ENCODE measurements around the gene C1QTNF7.
A peak's percentile ranks its signal among the peaks of the same experiment; 100 is the strongest.

Gene C1QTNF7, protein sequence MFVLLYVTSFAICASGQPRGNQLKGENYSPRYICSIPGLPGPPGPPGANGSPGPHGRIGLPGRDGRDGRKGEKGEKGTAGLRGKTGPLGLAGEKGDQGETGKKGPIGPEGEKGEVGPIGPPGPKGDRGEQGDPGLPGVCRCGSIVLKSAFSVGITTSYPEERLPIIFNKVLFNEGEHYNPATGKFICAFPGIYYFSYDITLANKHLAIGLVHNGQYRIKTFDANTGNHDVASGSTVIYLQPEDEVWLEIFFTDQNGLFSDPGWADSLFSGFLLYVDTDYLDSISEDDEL

DNA sequence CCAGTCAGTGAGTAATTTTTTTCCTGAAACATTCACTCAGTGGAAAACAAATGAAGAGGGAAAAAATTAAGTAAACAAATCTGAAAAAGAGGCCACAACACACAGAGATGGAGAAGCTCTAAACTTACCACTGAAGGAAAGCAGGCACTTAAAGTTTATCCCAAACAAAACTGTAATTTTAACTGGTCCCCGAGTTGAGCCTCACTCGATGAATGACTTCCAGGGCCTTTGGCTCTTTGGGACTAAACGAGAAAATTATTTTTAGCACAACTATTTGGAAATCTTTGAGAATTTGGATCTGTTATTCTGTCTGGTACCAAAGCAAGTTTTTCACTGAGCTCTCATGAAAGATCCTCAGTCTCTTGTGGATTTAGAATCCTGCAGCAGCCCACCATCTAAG lies at the start of gene C1QTNF7:
C1QTNF7 (plus strand) TSS at position 333 of the 400 bp plus-strand sequence. CDS start 7,711 bp downstream, outside the sequence.
- DNase-seq = no peak

DNA sequence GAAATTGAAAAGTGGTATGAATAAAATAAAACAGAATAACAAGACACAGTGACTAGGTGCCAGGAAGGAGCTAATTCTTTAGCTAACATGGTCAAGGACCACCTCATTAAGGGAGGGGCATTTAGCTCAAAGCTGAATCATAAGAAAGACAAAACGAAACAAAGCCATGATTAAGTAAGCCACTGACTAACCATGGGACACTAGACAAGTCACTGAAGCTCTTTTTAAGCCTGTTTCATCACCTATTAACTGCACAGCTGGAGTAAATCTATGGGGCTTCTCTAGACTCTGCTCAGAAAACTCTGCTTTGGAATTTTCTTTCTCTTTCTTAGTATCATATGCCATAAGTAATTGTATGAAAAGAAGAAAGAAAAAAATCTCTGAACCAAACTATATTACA lies 49.8 kb upstream of the C1QTNF7 start:
- peak; percentile 52 for DNase-seq

DNA sequence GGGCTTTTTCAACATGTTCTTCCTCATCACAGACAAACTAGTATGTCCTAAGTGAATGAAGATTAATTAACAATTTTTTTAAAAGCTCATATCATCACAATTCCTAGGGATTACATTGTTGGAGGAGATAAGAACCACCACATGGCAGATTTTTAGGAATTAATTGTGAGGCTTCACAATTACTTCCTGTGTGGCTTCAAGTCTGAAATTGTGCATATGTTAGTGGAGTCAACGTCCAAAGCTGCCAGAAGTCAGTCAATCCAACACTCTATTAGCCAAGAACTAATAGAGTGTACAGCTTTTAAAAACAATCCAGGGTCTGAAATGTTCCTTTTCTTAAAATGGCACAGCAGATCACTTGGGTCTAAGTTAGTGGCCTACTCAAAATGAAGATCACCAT lies 49.3 kb upstream of the C1QTNF7 start:
- DNase-seq = no peak

DNA sequence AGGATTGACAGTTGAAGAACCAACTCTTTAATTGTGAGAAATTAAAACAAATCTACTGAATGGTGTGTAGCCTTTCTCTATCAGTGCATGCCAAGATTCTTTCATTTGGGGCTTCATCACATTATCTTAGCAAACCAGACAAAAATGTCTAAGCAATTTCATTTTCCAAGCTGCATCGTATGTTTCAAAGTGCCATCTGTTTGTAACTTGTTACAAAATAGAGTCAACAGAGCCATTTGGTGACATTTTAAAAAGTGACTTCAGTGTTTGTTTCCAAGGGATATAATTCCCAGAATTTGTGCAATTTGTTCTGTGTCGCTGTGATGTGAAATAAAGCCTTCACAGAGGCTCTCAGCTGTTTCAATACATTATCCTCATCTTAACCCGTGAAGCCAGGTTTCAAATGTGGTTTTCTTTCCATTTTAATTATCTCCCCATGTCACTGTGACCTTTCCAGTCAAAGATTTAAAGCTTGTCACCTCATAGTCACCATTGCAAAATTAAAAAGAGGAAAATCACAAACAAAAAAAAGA lies 46.0 kb upstream of the C1QTNF7 start:
- DNase-seq = no peak

DNA sequence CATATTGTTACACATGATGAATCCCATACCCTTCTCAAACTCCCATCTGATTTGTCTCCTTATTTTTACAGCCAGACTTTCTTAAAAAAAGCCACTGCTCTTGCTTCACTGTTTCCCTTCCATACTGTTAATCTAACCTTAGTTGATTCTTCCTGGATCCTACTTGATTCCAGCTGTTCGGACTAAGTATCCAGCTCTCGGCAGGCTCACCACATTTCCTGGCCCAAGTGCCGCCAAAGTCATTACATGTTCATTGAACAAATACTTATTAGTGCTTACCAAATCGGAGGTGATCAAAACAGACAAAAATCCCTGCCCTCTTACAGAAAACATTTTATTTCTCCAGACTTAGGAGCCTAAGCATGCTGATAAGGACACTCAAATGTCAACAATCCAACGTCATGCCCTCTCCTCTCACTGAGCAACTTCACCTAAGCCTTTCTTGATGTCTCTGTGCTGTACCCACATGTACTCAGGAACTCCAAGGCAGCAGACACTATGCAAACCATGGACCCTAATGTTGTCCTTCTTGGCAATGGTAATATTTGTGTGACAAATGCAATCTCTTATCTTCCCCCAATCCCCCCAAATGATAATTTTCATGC lies 45.1 kb upstream of the C1QTNF7 start:
- DNase-seq = no peak

DNA sequence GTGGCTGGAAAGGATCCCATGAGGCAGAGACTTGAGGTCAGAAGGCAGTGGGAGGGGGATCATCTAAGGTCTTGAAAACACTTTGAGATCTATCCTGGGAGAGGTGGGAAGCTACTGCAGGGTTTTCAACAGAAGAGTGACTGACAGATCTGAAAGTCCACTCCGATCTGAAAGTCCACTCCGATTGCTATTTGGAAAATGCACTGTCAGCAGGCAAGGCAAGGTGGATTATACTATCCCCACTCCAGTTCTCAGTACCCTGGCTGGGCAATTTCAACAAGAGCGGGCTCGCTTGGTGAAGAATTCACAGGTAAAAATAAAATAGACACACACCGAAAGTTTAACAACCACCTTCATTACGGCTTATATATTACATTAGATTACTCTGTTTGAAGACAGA lies 42.3 kb upstream of the C1QTNF7 start:
- no peak for DNase-seq

DNA sequence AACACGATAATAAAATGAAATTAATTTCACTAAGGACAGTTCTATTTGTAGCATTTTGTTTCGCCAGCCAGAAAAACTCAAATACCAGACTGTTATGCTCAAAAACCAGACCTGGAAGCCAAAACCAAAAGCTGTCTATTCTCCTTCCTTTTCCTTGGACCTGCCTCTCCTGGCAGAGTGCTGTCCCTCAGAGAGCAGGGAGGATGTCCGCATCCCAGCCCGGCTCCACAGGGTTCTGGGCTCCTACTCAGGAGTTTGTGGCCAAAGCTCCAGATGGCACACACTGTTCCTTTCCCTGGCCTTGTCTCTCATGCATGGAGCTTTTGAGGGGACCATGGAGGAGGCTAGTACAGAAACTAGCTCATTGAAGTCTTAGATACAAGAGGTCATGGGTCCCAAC lies 41.9 kb upstream of the C1QTNF7 start:
- DNase-seq = no peak

DNA sequence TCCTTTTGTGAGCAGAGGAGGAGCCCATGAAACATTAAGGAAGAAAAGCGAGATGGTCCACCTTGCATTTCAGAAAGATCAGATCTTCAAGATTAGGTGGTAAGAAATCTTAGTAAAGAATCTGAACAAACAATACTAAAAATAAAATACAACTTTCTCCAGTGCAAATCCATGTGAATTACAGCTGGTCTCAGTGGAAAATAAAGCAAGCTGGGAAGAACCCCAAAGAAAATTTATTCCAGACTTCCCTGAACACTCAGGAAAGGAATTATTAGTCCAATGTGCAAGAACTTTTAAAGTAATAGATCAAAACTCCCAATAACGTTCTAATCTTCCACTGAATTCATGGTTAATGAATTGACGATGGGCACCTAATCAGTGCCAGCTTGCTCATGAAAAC lies 37.3 kb upstream of the C1QTNF7 start:
- DNase-seq = no peak

DNA sequence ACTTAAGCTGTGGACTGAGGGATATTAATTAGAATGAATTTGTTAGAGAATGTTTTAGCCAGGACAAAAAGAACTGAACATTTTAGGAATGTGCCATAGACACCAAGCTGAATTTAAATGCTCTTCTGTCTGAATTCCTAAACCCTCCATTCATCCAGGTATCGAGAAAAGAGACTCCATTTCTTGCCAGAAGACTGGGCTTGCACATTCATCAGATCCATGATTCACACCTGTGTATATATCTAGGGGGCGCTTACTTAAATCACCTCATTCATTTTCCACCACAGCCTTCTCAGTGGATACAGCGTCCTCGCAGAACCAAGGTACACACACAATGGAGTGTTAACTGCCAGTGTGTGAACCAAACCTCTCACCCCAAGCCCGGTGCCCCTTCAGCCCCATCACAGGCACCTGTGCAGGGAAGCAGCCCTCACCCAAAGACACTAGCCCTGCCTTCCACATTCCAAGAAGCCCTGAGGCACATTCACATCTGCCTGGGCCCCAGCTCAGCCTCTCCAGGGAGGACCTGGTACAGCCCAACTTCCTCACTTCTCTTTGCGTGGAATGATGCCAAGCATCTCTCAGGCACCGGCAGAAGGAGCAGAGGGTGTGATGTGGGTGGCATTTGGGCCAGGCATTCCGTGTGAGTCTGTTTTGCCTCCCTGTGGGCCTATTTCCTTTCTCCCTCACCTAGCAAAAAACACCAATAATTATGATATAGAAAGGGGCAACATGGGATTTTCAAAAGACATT lies 35.6 kb upstream of the C1QTNF7 start:
- no peak for DNase-seq

DNA sequence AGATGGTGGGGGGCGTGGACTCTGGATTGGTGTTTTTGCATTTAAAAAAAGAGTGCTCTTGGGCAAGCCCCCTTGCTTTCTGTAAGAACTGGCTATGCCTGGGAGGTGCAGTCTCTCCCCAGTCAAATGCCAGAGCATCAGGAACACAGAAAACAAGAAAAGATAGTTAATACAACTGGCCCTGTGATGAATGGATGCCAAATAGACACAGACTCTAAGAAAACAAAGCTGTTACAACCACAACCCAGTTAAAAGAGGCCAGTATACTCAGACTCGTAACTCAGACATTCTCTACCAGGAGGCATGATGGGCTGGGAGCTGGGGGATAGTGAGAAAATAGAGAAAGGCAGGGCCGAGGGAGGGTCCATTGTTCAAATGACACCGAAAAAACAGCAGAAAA lies 32.5 kb upstream of the C1QTNF7 start:
- DNase-seq = no peak

DNA sequence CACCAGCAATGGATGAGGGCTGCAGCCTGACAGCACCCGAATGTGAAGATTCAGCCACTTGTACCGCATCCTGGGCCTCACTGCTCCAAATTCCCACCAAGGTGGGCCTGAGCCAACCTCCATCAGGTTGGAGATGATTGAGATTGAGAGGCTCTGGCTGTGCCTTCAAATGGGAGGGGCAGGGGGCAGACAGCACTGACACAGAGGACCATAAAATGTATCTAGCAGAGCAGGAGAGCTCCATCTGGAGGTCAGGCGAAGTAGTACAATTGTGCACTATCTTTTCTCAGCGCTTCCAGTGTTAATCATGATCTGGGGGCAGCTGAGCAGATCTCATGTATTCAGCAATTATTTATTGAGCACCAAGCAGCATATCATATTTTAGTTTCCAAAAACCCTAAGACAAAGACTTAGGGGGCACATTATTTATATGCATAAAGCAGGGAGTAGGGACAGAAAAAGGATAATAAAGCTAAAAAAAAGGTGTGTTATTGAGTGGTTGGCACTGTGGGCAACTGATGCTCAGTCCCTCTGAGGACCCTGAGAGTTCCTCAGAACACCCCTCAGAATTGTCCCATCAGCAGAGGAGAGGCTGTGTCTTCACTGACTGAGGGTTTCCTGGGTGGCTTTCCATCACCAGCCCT lies 31.6 kb upstream of the C1QTNF7 start:
- DNase-seq = peak; percentile 51

DNA sequence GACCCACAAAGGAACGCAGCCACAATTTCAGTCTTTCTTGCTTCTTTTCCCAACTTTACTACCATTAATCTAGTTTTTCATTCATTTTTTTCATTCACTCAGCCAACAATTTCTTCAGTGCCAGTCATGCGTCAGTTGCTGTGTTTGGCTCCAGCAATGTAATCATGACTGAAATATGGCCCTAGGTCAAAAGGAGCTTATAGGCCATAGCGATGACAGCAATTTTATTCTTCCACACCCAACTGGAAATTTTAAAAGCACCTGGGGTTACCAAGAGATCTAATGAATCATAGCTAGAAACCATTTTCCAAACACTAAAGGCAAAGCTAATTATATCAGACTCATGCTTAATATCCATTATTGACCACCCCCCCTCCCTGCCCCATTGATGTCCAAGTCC lies 29.8 kb upstream of the C1QTNF7 start:
- no peak for DNase-seq

DNA sequence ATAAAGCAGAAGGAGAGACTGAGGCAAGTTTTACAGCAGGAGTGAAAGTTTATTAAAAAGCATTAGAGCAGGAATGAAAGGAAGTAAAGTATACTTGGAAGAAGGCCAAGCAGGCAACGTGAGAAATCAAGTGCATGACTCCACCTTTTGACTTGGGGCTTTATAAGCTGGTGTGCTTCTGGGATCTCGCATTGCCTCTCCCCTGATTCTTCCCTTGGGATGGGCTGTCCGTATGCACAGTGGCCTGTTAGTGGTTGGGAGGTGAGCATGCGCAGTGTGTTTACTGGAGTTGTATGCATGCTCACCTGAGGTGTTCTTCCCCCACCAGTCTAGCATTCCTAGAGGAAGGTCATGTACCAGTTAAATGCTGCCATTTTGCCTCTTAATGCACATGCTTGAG lies 29.1 kb upstream of the C1QTNF7 start:
- no peak for DNase-seq

DNA sequence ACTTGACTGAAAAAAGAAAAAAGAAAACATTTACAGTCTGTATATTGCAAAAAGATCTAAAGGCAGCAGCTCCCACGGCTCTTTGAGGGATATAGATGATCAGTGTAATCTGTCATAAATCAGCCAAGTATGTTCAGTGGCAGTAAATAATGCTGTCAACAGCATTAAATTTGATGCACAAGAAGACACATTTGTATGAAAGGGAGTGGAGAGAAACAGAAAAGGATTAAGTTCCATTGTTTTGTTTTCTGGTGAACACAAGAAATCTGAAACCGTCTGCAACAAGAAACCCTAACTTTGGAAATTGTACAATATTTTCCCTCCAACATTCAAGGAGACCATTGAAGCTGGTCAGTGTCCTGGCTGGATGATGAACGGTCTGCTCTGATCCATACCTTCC lies 27.6 kb upstream of the C1QTNF7 start:
- peak; percentile 51 for DNase-seq

DNA sequence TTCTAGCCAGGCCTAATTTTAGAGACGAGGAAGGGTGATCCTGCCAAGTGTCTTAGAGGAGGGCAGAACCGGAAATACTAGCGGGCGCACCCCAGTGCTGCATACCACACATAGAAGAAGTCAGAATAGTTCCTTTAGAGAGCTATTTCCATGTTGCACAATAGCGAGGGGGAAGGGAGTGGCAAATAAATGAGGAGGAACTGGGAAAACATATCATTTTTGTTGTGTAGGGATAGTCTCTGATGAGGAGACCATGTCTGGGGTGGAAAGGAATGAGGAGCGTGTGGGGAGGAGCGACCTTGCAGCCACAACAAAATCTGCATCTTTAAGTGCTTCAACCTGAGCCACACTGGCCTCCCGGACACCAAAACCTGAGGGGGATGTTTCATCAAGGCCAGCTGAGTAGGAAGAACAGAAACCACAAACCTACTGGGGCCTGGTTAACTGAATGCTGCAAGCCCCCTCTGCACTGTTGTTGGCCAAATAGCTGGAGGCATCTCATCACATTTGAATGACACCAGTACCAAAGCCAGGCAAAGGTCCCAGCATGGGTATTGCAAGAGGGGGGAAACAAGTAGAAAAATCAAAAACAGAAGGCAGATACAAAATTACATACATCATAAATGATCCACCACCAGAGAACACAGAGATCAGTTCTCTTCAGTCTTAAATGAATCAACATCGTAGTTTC lies 26.7 kb upstream of the C1QTNF7 start:
- peak; percentile 94 for DNase-seq

DNA sequence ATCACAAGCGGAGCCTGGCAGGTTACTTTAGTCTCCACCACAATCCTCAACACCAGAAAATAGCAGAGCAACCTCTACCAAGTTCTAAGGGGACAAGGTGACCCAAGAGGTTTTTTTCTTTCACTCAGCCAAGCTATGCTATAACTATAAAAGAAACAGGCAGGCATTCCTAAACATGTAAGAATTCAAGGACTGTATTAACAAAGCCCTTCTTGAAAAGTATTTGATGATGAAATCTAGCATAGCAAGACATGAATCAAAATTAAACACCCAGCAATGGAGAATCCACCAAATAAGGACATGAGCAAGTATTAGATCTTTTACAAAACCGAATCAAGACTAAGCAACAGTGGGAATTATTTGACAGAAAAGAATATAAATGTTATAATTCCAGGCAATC lies 25.7 kb upstream of the C1QTNF7 start:
- peak; percentile 83 for DNase-seq

DNA sequence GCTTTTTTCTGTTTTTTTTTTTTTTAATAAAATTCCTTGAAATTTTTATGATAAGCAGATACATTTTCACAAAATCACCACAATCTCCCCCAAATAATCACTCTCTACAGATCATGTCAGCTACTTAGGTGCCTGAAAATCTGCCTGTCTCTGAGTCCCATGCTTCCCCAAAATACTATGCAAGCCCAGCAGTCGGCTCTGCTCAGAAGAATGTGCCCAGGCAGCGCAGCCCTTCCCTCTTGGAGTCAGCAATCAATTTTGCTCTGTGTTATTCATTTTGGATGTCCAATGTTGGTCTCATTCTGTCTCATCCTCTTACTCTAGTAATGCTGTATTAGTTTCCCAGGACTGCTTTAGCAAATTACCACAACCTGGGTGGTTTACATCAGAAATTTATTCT lies 24.9 kb upstream of the C1QTNF7 start:
- DNase-seq = no peak

DNA sequence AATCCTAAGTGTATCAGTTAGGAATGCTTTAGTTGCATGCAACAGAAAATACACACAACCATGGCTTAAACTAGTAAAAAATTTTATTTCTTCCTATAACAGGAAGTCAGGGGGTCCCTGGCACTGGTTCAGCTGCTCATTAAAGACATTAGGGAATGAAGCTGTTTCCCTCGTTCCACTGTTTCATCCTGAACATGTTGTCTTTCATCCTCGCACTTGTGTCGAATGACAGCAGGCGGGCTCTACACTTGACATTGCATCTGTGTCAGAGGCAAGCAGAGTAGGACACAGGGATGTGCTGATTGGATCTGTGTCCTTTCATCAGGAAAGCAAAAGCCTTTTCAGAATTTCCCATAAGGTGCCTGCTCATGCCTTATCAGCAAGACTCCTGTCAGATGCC lies 22.8 kb upstream of the C1QTNF7 start:
- DNase-seq = no peak

DNA sequence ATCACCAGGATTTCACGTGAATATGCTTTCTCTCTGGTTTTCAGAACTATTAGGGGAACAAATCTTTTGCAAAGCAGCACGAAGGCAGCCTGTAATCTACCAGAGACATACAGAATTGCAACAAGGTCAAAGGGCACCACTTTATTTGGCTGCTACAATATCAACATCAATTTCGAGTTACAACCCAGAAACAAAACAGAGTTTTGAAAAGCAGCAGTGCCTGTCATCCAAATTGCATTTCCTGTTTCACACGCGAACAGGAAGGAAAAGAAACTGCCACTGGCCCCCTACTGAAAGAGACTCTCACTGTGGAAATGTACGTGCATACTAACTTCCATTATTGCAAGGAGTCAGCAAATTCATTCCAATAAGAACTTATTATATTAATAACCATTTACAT lies 17.1 kb upstream of the C1QTNF7 start:
- DNase-seq = no peak

DNA sequence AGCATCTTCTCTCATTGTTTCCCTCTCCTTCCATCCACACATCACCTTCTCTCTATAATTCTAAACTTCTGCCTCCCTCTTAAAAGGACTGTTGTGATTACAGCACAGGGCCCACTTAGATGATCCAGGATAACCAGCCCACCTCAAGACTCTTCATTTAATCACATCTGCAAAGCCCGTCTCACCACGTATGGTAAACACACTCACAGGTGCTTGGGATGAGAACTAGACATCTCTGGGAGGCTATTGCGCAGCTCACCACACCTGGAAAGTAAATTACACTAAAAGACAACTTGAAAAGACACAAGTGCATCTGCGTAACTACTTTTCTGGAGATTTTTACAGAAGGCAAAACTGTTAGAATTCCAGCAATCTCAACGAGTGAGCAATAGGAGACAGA lies 15.4 kb upstream of the C1QTNF7 start:
- no peak for DNase-seq

DNA sequence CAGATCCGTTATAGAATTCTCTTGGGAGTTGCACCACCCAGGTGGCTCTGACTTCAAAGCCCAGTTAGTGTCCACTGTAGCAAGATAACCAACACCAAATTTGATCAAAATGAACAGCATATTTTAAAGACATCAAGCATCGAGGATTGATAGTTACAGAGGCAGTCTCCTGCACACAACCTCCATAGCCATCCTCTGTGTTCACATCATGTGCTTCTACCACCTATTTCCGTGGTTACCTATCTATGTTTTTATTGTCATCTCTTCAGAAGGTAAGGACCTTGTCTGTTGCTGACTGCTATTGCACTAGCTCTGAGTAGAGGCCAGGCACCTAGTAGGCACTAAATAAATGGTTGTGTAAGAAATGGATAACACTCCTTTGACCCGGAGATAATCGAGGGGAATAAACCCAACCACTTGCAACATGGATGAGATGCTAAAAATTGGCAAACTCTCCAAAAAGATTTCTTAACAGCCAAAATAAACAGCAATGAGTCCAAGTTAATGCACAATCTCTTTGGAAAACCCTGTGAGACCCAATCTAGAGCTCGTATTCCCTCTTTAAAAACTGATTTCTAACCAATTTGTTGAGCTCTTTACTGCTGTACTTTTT lies 14.7 kb upstream of the C1QTNF7 start:
- DNase-seq = no peak

DNA sequence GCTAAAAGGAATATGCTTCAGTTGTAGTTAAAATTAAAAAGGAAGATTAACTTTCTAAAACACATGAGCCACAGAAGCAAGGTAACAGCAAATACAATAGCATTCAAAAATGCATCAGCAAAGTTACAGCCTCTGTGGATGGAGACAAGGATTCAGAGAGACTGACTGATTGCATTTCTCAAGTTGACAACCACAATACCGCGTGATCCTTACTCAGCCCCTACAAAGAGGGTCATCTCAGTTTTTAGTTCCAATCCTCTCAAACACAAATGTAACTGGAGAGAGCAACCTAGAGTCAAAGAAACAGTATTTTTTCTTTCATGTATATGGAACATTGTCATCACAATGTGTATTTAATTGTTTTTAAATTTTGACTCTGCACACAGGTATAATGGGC lies 14.2 kb upstream of the C1QTNF7 start:
- no peak for DNase-seq
